ENCODE results near the gene ASB10. TPM values are rescaled to one million over a fixed set of nuclear protein-coding genes. Genes with fewer than 3 reads are reported as not detected.

The ASB10 gene
- total RNA-seq, 1 donor from 2014 or later: not detected

- H3K27me3 ChIP-seq (ENCODE audit: control insufficient read depth, insufficient read depth, low read length): peaks cover 9% of the 10 kb centered on the region
- no peak overlapping the region for H3K4me3 ChIP-seq (ENCODE audit: low read depth, low read length)
- FAIRE-seq (no peak), DNase-seq (ENCODE audit: low read depth) (no peak)
- no peaks in the 10 kb centered on the region for H3K36me3 ChIP-seq (ENCODE audit: control insufficient read depth, insufficient read depth, low read length)
- TF ChIP-seq CTCF (IDR thresholded peaks at IDR 0.05; ENCODE audit: insufficient read depth, low read length, severe bottlenecking): no peak
Observed at GRCh38 chr7:151175047-151175792, 11.8 kb downstream of the ASB10 start.

GRCh38 chr7:151174246-151175046 is 12.6 kb downstream of the ASB10 start:
- H3K36me3 ChIP-seq (ENCODE audit: control insufficient read depth, insufficient read depth, low read length): no peaks in the 10 kb centered on the region
- H3K4me3 ChIP-seq (ENCODE audit: low read depth, low read length): no peak overlapping the region
- DNase-seq (ENCODE audit: low read depth) (no peak), FAIRE-seq (no peak)
- no peak for TF ChIP-seq CTCF (IDR thresholded peaks at IDR 0.05; ENCODE audit: insufficient read depth, low read length, severe bottlenecking)
- peaks cover 9% of the 10 kb centered on the region for H3K27me3 ChIP-seq (ENCODE audit: control insufficient read depth, insufficient read depth, low read length)

GRCh38 chr7:151173386-151174245 is 13.4 kb downstream of the ASB10 start:
- FAIRE-seq (no peak), DNase-seq (ENCODE audit: low read depth) (no peak)
- Histone ChIP-seq H3K27me3 (ENCODE audit: control insufficient read depth, insufficient read depth, low read length) (peaks cover 14% of the 10 kb centered on the region), H3K4me3 (ENCODE audit: low read depth, low read length) (no peak overlapping the region), H3K36me3 (ENCODE audit: control insufficient read depth, insufficient read depth, low read length) (no peaks in the 10 kb centered on the region)
- no peak for TF ChIP-seq CTCF (IDR thresholded peaks at IDR 0.05; ENCODE audit: insufficient read depth, low read length, severe bottlenecking)

GRCh38 chr7:151172273-151173141 is 14.5 kb downstream of the ASB10 start:
- peak; percentile 100 for TF ChIP-seq CTCF (IDR thresholded peaks at IDR 0.05; ENCODE audit: insufficient read depth, low read length, severe bottlenecking)
- H3K27me3 ChIP-seq (ENCODE audit: control insufficient read depth, insufficient read depth, low read length): peaks cover 19% of the 10 kb centered on the region
- FAIRE-seq (no peak), DNase-seq (ENCODE audit: low read depth) (peak; percentile 35)
- H3K36me3 ChIP-seq (ENCODE audit: control insufficient read depth, insufficient read depth, low read length): no peaks in the 10 kb centered on the region
- H3K4me3 ChIP-seq (ENCODE audit: low read depth, low read length): no peak overlapping the region

GRCh38 chr7:151168787-151169162 is 18.3 kb downstream of the ASB10 start:
- DNase-seq (ENCODE audit: low read depth) (no peak), FAIRE-seq (no peak)
- Histone ChIP-seq H3K4me3 (ENCODE audit: low read depth, low read length) (no peak overlapping the region), H3K36me3 (ENCODE audit: control insufficient read depth, insufficient read depth, low read length) (no peaks in the 10 kb centered on the region), H3K27me3 (ENCODE audit: control insufficient read depth, insufficient read depth, low read length) (peaks cover 33% of the 10 kb centered on the region)
- no peak for TF ChIP-seq CTCF (IDR thresholded peaks at IDR 0.05; ENCODE audit: insufficient read depth, low read length, severe bottlenecking)
